ENCODE results near the gene TMEM168.
"Not testable (repeated sequence)": the region's sequence is repeated elsewhere in the genome, so short reads cannot be mapped to it uniquely, and the experiment has no call there.

The TMEM168 gene

DNA sequence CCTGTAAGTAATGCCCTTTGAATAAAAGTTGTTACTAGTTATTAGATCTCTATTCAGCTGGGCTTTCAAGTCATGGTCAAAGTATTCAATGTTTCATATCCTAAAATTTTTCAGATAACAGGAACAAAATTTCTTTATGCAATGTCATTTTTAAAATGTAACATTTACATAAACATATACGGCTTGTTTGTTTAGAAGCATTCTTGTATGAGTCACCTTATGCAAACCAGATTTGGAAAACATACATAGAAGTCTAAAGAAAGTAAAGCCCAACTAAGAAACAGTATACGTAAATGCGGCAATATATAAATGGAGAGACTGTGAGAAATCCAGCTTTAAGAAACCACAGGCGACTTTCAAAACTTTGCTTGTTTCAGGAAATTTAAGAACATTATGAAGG, 10.5 kb downstream of the TMEM168 start:
- DNase-seq = no peak

DNA sequence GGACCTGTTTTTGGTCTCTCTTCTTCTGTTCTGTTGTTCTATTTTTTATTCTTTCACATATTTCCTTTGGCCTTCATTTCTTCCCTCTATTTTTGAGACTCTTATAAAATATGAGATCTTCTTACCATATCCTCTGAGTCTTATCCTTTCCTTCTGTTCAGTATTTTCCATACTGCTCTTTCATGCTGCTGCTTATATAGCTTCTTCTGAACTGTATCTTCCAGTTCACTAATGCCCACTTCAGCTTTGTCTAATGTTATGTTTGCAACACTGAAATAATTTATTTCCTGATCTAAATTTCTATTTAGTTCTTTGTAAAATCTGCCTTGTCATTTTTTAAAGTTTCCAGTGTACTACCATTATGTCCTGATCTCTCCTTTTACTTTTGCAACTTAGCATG, 12.8 kb downstream of the TMEM168 start:
- DNase-seq = no peak

DNA sequence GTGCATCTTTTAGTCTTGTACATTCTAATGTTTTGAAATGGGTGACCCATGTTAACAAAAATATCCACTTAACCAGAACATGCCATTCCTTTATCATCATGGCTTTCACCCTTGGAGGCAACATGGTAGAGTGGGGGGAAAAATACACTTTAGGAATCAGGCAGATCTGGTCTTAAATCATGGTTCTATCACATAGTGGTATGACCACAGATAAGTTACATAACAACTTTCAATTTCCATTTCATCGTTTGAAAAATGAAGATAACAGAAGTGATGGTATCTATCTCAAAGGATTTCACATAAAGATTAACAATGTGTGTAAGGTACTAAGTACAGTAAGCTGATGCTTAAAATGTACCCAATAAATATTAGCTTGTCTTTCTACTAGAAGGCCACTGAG, 19.0 kb downstream of the TMEM168 start:
- DNase-seq = no peak

DNA sequence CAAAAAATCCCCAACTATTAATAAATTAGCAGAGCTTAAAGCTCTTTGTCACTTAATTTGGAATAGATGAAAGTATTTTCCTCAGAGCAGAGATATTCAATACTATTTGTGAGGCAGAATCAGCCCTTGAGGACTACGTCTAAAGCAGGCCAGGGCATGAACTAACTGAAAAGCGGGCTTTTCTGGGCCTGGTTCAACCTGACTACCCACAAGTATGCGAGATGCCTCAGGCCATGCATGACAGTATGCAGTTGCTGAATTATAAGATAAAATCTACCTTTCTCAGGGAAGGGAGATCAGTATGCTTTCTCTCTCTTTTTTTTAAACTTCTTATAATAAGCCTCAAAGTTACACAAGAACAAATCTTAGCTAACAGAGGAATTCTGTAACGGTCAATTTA, 20.1 kb downstream of the TMEM168 start:
- no peak for DNase-seq

DNA sequence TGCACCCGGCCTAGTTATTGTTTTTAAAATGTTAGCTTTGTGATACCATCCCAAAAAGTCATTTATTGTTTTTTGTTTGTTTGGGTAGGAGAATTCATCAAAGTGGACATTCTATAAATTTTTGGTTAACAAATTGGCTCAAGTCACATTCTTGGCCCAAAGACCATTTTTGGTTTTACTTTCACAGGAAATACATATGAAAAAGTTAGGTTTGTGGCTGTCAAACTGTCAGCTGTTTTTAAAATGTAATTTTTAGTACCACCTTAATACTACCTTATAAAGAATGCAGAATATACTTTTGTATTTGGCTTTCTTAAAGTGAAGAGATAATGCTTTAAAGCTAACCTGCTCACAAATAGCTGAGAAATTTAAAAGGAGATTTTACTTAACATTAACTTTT, 25.1 kb downstream of the TMEM168 start:
- no peak for DNase-seq

DNA sequence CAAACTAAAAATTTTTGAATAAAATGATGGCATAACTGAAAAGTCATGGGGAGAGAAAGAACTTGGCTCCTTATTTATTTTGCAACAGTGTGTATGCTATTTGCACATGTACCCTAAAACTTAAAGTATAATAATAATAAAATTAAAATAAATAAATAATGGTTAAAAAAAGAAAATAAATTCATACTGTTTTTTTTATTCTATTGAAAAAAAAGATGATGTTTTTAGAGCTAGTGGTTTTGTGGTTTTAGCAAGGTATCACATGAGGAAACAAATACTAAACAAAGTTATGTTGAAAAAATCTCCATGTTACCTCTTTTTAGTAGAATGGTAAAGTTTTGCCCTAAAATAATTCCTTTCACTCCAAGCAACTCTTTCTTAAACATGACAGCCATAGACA, 26.2 kb downstream of the TMEM168 start:
- DNase-seq = no peak

DNA sequence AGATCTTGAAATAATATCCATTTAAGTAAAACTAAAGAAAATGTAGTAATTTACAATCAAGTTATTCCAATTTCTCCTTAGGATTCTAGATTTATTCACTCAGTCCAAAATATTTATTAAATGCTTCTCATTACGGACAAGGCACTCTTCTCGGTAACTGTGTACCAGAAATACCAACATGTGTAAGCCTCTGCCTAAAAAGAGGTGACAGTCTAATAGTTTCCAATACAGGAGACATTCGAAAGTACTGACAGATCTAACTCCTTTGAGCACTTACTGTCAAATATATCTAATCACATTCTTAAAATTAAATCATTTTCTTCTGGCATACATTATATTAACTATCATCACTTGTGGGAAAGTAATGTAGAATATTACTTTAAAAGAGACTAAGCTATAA, 26.9 kb downstream of the TMEM168 start:
- DNase-seq = no peak

DNA sequence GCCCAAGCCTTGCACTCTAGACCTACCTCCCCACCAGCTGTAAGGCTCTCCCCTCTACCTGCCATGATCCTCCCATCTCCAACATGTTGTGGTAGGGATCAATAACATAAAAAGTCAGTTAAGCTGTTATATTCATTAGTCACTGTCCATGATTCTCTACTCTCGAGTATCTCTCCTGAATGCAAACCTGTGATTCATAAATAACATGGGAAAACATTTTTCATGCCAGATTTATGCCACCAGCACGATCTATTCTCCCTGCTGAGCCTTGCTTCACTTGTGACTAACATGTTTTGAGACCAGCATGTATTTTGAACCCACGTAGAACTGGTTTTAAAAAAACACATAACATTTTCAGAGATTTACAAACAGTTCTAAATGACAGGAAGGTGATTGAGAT, 30.3 kb downstream of the TMEM168 start:
- no peak for DNase-seq

DNA sequence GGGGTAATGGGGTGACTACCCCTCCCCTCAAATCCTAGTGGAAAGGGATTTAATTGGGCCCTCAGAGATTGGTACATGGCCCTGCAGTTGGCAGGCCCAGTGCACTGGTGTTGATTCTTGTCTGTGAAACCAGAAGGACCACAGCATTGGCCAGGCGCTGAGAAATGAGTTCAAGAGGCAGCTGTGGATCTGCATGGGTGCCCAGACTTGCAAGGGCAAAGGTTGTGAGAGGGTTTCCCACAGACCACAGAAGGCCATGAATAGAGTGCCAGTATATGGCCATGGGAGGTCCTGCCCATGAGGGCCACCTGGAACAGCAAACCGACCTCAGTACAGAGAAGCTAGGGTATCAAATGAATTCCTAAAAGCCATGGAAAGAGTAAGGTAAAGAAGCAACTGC, 32.9 kb downstream of the TMEM168 start:
- DNase-seq = no peak

DNA sequence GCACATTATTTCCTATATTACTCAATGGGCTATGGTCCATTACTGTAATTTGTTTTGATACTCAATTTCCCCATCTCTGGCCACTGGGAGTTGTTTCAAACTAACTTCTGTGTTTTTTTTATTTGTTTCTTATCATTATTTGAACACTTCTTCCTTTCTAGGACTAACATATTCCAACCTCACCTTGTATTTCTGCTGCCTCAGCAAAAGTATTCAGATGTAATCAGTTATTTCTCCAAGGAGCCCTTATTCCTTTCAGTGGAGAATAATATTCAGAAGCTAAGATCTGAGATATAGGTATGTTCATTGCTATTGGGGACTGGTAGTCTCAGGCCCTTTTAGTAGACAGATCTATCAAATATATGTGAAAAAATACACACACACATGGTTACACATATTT, 36.9 kb downstream of the TMEM168 start:
- DNase-seq = no peak

DNA sequence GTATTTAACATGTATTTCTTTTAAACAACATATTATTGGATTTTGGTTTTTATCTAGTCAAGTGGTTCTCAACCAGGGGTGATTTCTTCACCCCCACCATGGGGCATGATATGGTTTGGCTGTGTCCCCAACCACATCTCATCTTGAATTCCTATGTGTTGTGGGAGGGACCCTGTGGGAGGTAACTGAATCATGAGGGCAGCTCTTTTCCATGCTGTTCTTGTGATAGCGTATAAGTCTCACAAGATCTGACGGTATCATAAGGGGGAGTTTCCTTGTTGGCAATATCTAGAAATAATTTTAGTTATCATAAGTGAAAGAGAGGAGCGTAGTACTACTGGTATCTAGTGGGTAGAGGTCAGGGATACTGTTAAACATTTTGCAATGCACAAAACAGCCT, 37.6 kb downstream of the TMEM168 start:
- no peak for DNase-seq

DNA sequence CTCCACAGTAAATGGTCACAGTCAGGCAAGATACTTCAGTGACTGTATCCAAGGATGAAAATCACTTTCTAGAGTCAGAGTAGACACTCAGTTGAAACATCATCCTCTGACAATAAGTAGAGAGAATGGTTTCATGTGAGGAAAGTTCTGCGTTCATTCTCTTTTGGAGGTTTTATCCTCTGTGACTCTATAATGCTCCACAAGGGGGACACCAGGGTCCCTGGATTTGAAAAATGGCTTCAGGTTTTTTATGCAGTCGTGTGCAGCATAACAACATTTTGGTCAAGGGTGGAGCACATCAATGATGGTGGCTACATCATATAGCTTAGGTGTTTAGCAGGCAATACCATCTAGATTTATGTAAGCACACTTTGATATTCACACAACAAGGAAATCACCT, 40.4 kb downstream of the TMEM168 start:
- DNase-seq = no peak

DNA sequence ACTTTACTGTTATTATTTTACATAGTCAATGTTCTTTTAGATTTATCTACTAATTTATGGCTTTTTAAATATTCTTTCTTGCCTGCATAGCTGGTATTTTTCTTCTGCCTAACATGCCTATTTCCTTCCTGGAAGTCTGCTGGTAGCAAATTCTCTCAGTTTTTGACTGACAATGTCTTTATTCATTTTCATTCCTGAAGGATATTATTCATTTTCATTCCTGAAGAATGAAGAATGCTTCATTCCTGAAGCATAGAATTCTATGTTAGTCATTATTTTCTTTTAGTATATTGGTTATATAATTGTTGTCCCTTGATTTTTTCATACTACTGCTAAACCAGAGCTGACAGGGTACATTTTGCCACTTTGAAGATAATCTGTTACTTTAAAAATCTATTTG, 41.8 kb downstream of the TMEM168 start:
- DNase-seq = no peak

DNA sequence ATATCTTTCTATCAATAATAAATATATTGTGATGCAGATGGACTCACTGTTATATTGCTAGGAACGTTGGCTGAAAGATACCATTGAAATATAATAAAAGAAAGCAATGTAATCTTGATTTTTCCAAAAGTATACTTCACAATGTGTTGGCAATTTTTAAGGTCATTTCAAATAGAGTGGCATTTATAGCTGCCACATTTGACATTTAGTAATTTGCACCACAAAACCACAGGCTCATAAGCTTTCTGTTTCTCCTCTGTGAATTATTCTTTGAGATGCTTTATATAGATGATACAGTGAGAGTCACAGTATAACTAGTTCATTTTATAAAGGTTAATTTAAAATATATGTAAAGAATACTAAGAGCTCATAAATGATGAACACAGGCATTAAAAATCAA, 44.6 kb downstream of the TMEM168 start:
- DNase-seq = no peak

DNA sequence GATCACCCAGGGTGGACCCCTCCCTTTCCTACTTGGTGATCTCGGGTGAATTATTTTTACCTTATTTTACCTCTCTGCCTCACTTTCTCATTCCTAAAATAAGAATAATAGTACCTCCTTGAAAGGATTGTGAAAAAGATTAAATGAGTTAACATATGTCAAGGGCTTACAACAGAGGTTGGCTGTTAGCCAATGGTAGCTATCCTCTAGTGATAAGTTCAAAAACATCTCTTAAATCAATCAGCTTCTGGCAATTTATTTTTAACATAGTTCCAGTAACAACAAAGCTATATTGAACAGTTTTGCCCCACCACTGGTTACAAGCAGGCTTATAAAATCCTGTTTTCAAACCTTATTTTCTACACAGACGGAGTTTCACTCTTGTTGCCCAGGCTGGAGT, 45.4 kb downstream of the TMEM168 start:
- peak; percentile 74 for DNase-seq

DNA sequence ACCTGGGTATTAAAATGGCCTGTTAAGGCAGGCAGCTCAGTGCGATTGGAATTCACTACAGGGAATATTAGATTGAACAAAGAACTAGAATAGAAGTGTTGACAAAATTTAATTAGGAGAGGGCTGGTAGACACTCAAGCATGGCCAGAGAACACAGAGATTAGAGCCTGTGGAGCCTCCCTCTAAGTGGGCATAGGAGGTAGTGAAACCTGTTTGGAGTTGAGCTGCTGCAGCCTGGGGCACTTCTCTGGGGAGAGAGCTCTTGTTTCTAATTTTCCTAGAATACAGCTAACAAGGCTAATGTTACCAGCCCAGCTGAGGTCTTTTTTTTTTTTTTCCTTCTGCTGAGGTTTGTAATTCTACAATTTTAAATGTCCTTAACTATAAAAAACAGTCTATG, 46.4 kb downstream of the TMEM168 start:
- peak; percentile 84 for DNase-seq

DNA sequence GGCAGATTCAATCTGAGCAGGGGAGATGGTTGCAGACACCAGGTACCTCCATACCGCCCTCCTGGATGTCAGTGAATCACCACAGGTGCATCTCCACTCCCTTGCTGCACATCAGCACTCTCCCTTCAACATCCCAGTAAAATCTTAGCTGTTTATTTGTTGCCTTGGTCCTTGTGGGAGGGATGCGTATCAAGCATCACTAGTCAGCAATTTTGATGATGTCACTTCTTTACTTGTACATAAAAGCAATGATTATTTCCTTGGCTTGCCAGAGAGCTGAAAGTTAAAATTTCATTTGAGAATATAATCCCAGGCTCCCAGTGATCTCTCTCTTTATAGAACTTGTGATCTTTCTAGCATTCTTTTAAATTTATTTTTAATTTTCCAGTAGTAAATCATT, 49.5 kb downstream of the TMEM168 start:
- DNase-seq = no peak

DNA sequence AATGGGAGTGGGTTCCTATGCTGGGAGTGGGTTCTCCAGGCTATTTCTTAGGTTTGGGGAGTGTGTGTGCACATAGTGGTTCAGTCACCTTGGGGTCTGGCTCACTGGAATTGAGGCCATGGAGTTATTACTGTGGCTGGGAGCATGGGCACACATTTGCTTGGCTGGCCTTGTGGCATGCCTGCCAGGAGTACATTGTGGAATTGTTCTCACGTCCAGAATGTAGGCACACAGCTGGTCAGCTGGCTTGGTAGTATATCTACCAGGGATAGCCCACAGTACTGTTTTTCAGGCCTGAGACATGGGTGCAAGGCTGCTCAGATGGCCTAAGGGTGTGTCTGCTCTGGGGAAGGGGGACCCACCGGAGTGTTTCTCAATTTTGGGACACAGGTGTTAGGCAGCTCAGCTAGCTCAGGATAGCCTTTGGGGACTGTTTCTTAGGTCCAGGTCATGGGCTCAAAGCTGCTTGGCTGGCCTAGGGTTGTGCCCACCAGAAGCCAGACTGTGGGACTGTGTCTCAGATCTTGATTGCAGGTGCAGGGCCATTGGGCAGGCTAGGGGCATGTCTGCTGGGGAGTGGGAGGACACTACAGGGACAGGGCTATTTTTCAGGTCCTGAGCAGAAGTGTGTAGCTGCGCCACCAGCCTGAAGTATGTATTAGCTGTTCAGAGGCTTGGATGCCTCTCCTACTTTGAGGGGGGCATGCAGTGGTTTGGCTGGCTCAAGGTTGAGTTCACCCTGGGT, 50.6 kb downstream of the TMEM168 start:
- no peak for DNase-seq

DNA sequence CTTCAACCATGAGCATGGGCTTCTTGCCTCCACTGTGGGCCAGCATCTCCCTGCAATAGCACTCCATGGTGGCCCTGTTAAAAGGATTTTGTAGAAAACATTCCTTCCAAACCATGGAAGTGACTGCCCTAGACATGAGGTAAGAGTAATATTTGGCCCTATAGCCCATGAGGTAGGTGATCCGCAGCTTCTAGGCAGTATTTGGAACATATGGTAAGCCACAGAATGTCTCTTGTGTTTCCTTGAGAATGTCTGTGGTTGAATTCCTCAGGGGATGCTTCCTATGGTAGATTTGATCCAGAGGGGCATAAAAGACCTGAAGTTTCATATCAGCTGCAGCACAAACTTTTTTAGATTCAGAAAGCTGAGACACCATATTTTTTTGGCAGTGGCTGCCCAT, 54.9 kb downstream of the TMEM168 start:
- no peak for DNase-seq

DNA sequence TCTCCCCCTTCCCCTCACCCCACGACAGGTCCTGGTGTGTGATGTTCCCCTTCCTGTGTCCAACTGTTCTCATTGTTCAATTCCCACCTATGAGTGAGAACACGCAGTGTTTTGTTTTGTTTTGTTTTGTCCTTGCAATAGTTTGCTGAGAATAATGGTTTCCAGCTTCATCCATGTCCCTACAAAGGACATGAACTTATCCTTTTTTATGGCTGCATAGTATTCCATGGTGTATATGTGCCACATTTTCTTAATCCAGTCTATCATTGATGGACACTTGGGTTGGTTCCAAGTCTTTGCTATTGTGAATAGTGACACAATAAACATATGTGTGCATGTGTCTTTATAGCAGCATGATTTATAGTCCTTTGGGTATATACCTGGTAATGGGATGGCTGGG, 58.9 kb downstream of the TMEM168 start:
- not testable (repeated sequence) for DNase-seq

DNA sequence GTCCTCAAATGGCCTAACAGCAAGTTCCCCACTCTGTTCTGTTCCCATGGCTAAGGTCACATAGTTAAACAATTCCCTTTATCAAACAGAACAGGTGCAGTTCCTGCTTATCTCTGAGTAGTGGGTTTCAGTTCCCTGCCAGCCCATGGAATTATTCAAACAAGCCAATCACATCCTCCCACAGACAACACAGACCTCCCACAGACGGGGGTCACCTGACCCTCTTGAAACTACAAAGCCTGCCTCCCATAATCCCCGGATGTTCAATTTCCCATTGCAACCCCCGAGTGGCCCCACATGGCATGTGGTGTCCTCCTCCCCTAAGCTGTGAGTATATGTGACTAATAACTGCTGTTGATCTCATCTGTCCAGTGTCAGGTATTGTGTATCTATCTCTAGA, 64.1 kb downstream of the TMEM168 start:
- peak; percentile 14 for DNase-seq

DNA sequence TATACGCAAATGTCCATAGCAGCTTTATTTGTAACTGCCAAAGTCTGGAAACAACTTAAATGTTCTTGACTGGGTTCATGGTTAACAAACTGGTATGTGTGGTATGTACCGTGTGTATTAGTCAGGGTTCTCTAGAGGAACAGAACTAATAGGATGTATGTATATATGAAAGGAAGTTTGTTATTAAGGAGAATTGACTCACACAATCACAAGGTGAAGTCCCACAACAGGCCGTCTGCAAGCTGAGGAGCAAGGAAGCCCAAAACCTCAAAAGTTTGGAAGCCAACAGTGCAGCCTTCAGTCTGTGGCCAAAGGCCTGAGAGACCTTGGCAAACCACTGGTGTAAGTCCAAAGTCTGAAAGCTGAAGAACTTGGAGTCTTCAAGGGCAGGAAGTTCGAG, 66.8 kb downstream of the TMEM168 start:
- no peak for DNase-seq

DNA sequence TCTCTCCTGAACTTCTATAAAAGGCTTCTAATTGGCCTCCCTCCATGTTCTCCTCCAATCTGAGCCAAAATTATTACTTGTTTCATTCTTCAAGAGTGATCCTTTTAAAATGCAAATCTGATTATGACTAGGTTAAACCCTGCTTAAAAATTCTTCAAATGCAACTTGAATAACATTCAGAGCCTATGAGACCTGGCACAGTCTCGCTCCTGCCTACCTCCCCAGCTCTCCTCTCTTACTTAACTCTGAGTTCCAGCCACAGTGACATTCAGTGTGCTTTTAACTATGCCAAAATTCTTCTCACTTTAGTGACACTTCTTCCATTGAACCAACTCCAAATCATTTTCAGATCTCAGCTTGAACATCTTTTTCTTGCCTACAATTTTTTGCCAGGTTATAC, 68.8 kb downstream of the TMEM168 start:
- no peak for DNase-seq

DNA sequence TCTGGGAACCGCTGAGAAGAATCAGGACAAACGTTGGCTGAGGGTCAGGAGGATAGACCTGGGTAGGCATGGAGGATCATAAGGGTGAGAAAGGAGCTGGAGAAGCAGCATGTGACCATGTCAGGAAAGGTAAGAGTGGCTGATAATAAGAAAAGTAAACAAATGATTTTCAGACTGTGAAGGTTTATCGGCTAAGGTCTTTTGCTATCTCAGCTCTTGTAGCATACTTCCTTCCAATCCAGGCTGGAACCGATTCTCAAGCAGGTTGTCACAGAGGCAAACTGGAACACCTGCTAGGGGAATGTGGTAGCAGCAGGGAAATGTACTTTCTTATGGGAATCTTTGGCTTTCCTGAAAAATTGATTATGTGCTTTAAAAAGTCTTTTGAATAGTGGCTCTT, 74.7 kb downstream of the TMEM168 start:
- DNase-seq = no peak

DNA sequence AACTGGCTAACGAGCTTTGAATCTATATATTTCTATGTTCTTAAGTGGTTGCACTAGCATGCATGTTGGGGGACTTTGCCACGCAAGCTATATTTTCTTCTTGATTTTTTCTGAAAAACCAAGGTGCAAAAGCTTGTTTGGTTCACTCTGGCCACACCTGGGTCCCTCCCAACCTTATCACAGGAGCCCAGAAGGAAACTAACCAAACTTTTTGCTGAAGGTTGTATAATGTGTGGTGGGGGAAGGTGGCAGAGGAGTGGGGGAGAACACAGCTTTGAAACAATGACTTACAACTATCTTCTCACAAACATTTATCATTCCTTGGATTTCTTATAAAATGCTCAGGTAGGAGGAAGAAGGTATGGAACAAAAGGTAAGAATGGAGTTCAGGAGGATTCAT, 75.3 kb downstream of the TMEM168 start:
- no peak for DNase-seq

Measured in NCI-H524 treated with DMSO at 0.1 percent for 48 hours (cell line).